Esophagus (tissue), 2 donors: ENCODE measurements around the gene RAD51B. TPM values are rescaled to one million over a fixed set of nuclear protein-coding genes. Genes with fewer than 3 reads are reported as not detected.

Experiments used
- H3K27ac ChIP-seq, 2 donors: one replicate each; pipeline ENCODE4 v1.5.1; 2013; ENCODE audit warnings: low read depth in 2 of 2, mild to moderate bottlenecking in 2 of 2, inconsistent platforms in 1 of 2, low read length in 1 of 2, moderate library complexity in 1 of 2
- H3K27me3 ChIP-seq, 2 donors: one replicate each; pipeline ENCODE4 v1.6.1; 2013; ENCODE audit warnings: low read length in 2 of 2, control low read depth in 1 of 2, mild to moderate bottlenecking in 1 of 2; ENCODE audit not compliant: insufficient read depth in 2 of 2, control insufficient read depth in 1 of 2
- H3K36me3 ChIP-seq, 2 donors: one replicate each; pipeline ENCODE4 v1.6.1; 2013; ENCODE audit warnings: low read length in 1 of 2; ENCODE audit not compliant: control insufficient read depth in 2 of 2, insufficient read depth in 2 of 2
- H3K4me1 ChIP-seq, 2 donors: one replicate each; pipeline ENCODE4 v1.6.1; 2013; ENCODE audit warnings: low read length in 1 of 2; ENCODE audit not compliant: control insufficient read depth in 2 of 2, insufficient read depth in 2 of 2
- H3K4me3 ChIP-seq, 2 donors: one replicate each; pipeline ENCODE4 v1.5.1; 2013; ENCODE audit warnings: low read length in 2 of 2, mild to moderate bottlenecking in 2 of 2, low read depth in 1 of 2, moderate library complexity in 1 of 2
- H3K9me3 ChIP-seq, 2 donors: one replicate each; pipeline ENCODE4 v1.6.1; 2013; ENCODE audit warnings: mild to moderate bottlenecking in 2 of 2, low read depth in 1 of 2, low read length in 1 of 2, moderate library complexity in 1 of 2; ENCODE audit not compliant: control insufficient read depth in 2 of 2, insufficient read depth in 1 of 2
- WGBS, 2 donors: extraction: QIAGEN DNeasy Blood & Tissue Kit; methylation state at CpG; one replicate each; pipeline ENCODE4 v1.1.7; 2013; 5-methylcytosine and 5-hydroxymethylcytosine counted together
- polyA plus RNA-seq, 2 donors: library from polyadenylated mRNA; stranded (reverse); fragments of 200-250 nt; gene quantifications; one replicate each; pipeline ENCODE4 v1.2.3, GENCODE V29; 2013
- donor health status: healthy with polysubstance abuse.
- donor health status: Bipolar disorder and iron deficiency.

The RAD51B gene
- polyA plus RNA-seq, 2 donors: 3.2 to 4.0 TPM

GRCh38 chr14:68231898-68232297, 412.3 kb downstream of the RAD51B start:
- 41% methylated on average over 1 of the region's 1 CpG for WGBS, 2 donors
- H3K4me1 ChIP-seq: no peaks in the 10 kb centered on the region

GRCh38 chr14:68232300-68233055, 412.9 kb downstream of the RAD51B start:
- Histone ChIP-seq H3K9me3 (no peaks in the 10 kb centered on the region), H3K27ac (peak overlapping the region; percentile 74 to 79), H3K4me1 (no peaks in the 10 kb centered on the region), H3K4me3 (no peak overlapping the region), H3K36me3 (no peaks in the 10 kb centered on the region), H3K27me3 (no peaks in the 10 kb centered on the region)
- WGBS, 2 donors: 20 to 25% methylated on average over 2 of the region's 2 CpGs

More at GRCh38 chr14:68231898-68232297, 412.3 kb downstream of the RAD51B start:
- H3K36me3 ChIP-seq: no peaks in the 10 kb centered on the region
- H3K4me3 ChIP-seq: no peak overlapping the region
- no peaks in the 10 kb centered on the region for H3K27me3 ChIP-seq
- H3K9me3 ChIP-seq: no peaks in the 10 kb centered on the region
- H3K27ac ChIP-seq: peak overlapping the region in 1 of 2 donors; percentile 74

GRCh38 chr14:68233101-68233784, 413.7 kb downstream of the RAD51B start:
- Histone ChIP-seq H3K27ac (peak overlapping the region in 1 of 2 donors; percentile 50), H3K9me3 (no peaks in the 10 kb centered on the region), H3K4me3 (no peak overlapping the region), H3K36me3 (no peaks in the 10 kb centered on the region), H3K27me3 (no peaks in the 10 kb centered on the region), H3K4me1 (no peaks in the 10 kb centered on the region)

- H3K27ac ChIP-seq: peak overlapping the region in 1 of 2 donors; percentile 6
- H3K36me3 ChIP-seq: no peaks in the 10 kb centered on the region
- WGBS, 2 donors: 61 to 66% methylated on average over 3 of the region's 3 CpGs
- no peaks in the 10 kb centered on the region for H3K27me3 ChIP-seq
- H3K4me3 ChIP-seq: no peak overlapping the region
- H3K9me3 ChIP-seq: no peaks in the 10 kb centered on the region
- no peaks in the 10 kb centered on the region for H3K4me1 ChIP-seq
Measured at GRCh38 chr14:68234101-68234905, 414.7 kb downstream of the RAD51B start.

- Histone ChIP-seq H3K27me3 (no peaks in the 10 kb centered on the region), H3K4me3 (no peak overlapping the region), H3K4me1 (no peaks in the 10 kb centered on the region), H3K36me3 (no peaks in the 10 kb centered on the region), H3K27ac (no peak overlapping the region), H3K9me3 (no peaks in the 10 kb centered on the region)
- WGBS, 2 donors: 67 to 70% methylated on average over 3 of the region's 3 CpGs
Measured at GRCh38 chr14:68235011-68235410, 415.4 kb downstream of the RAD51B start.

- no peak overlapping the region for H3K4me3 ChIP-seq
- no peaks in the 10 kb centered on the region for H3K9me3 ChIP-seq
- no peaks in the 10 kb centered on the region for H3K27me3 ChIP-seq
- peaks cover 1 to 3% of the 10 kb centered on the region in 2 donors for H3K4me1 ChIP-seq
- H3K36me3 ChIP-seq: no peaks in the 10 kb centered on the region
- H3K27ac ChIP-seq: no peak overlapping the region
- 68 to 72% methylated on average over 1 of the region's 1 CpG for WGBS, 2 donors
Measured at GRCh38 chr14:68236582-68237458, 417.2 kb downstream of the RAD51B start.

GRCh38 chr14:68238551-68238950, 419.0 kb downstream of the RAD51B start:
- H3K36me3 ChIP-seq: no peaks in the 10 kb centered on the region
- WGBS, 2 donors: 96% methylated on average over 1 of the region's 1 CpG
- no peaks in the 10 kb centered on the region for H3K27me3 ChIP-seq
- peaks cover 3 to 7% of the 10 kb centered on the region in 2 donors for H3K4me1 ChIP-seq
- no peak overlapping the region for H3K4me3 ChIP-seq
- H3K27ac ChIP-seq: no peak overlapping the region
- H3K9me3 ChIP-seq: no peaks in the 10 kb centered on the region

GRCh38 chr14:68238976-68239375, 419.4 kb downstream of the RAD51B start:
- Histone ChIP-seq H3K36me3 (no peaks in the 10 kb centered on the region), H3K4me1 (peaks cover 3 to 7% of the 10 kb centered on the region in 2 donors), H3K27me3 (no peaks in the 10 kb centered on the region), H3K9me3 (no peaks in the 10 kb centered on the region), H3K27ac (no peak overlapping the region), H3K4me3 (no peak overlapping the region)
- WGBS, 2 donors: 85 to 90% methylated on average over 3 of the region's 3 CpGs
